Stimulated activated CD8-positive, alpha-beta memory T cell treated with anti-CD3 and anti-CD28 coated beads, Interleukin-4, amount 100 ng/mL, for 24 hours (primary cell): ENCODE results near the gene PEAR1.

Experiments used
- DNase-seq: peaks from one replicate; pipeline ENCODE4 v3.0.0-alpha.2; 2020; ENCODE audit warnings: low read depth

The PEAR1 gene

DNA sequence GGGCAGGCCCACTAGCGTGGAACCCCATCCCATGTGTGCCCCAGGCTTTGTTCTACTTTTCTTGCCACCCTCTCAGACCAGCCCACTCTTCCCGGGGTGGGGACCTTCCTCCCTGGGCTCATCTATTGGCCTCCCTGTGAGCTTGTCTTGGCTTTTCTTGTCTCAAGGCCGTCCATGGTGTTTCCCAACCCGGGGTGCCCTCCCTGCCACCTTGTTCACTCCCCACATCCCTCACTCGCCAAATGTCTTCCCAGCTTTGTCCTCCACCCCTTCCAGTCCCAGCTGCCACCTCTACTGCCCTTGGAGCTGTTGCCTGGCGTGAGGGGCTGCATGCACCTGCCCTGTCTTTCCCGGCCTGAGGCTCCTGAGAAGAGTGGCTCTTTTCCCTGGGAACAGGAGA is 45.3 kb downstream of the PEAR1 start:
- DNase-seq = no peak

- DNase-seq = no peak
Measured at GRCh38 chr1:156939786-156940334, 46.3 kb downstream of the PEAR1 start.

DNA sequence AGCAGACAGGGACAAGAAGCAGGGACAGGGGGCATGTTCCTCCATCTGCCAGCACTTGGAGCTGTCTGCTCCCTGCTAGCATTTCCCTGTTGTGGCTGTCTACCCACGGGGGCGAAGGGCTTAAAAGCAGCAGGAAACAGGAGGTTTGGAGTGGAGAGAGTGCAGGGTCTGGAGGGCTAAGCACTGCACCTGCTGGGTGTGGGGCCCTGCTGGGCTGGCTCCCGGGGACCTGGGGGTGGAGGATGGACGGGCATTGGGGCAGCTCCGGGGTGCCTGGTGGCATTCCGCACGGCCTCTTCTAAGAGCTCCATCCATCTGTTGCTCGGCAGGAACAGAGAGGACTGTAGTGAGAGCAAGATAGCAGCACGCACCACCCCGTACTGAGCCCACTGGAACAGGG is 48.2 kb downstream of the PEAR1 start:
- DNase-seq = no peak

DNA sequence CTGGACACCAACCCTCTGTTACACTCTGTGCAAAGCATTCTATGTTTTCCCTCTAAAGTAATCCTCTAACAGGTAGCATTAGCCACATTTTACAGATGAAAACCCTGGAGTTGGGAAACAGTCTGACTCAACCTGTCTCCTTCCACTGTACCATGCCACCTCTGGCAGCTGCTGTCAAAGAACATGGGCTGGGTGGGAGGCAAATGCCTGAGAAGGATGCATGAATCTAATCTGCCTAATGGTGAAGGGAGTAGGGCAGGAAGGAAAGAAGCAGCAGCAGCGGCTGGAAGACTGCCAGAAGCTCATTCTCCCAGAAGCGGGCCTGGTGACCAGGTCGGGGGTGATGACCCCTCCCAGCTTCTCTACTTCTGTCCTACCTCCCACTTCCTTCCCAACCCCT is 48.7 kb downstream of the PEAR1 start:
- DNase-seq = no peak

- no peak for DNase-seq
Measured at GRCh38 chr1:156942576-156942975, 49.1 kb downstream of the PEAR1 start.

- DNase-seq = no peak
Measured at GRCh38 chr1:156943756-156944155, 50.2 kb downstream of the PEAR1 start.

- no peak for DNase-seq
Measured at GRCh38 chr1:156944268-156944667, 50.8 kb downstream of the PEAR1 start.

- DNase-seq = no peak
Measured at GRCh38 chr1:156944848-156945247, 51.3 kb downstream of the PEAR1 start.

- DNase-seq = no peak
Measured at GRCh38 chr1:156945881-156946661, 52.6 kb downstream of the PEAR1 start.

GRCh38 chr1:156947127-156947526 is 53.6 kb downstream of the PEAR1 start:
- DNase-seq = no peak

GRCh38 chr1:156947818-156948525 is 54.5 kb downstream of the PEAR1 start:
- DNase-seq = no peak

- DNase-seq = no peak
Measured at GRCh38 chr1:156948708-156949107, 55.2 kb downstream of the PEAR1 start.

- no peak for DNase-seq
Measured at GRCh38 chr1:156949127-156949526, 55.6 kb downstream of the PEAR1 start.

DNA sequence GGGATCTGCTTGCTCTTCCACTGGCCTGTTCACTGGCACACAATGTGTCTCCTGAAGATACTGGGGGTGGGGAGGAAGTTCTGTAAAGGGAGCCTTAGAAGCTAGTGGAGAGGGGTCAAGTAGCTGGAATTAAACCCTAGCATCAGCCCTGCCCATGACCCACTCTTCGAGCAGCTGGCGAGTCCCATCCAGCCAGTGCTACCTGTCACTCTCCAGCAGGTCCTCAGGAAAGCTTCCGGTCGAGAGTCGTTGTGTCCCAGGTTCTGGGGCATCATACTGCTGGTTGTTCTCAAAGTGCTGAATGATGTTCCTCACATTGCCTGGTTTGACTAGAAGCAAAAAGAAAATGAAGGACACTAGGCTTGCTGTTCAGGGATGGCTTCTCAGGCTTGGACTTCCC is 57.9 kb downstream of the PEAR1 start:
- no peak for DNase-seq

GRCh38 chr1:156953571-156953970 is 60.1 kb downstream of the PEAR1 start:
- DNase-seq = no peak

DNA sequence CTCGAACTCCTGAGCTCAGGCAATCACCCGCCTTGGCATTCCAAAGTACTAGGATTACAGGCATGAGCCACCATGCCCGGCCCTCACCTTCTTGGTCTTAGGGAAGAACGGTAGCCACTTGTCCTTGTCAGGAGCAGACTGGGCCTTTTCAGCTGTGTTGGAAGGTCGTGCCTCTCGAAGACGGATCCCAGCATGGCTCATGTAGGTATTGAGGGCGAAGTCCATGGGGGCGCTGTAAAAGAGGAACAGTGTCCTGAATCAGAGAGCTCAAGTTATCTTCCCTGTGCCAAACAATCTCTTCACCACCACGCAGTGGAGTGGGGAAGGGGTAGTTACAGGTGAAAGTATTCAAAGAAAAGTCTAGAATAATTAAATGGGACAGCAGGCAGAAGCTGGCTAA is 62.8 kb downstream of the PEAR1 start:
- DNase-seq = no peak

DNA sequence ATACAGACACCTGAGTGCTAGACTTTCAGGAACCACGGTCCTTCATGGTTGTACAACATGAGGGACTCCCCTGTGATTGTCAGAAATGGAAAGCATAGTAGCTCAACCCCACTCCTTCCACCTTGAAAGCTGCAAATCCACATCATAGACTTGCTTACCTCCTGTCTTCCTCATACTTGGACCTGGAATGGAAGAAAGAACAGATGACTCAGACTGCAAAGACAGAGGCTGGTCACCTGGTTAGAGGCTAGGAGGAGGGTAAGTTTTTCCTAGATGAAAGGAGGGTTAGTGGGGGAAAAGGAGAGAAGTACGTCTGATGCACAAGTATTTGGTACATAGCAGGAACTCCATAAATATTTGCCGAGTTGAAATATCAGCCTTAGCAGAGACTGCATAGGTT is 64.1 kb downstream of the PEAR1 start:
- DNase-seq = no peak

GRCh38 chr1:156958247-156958714 is 64.8 kb downstream of the PEAR1 start:
- no peak for DNase-seq

- no peak for DNase-seq
Measured at GRCh38 chr1:156959414-156959813, 65.9 kb downstream of the PEAR1 start.

DNA sequence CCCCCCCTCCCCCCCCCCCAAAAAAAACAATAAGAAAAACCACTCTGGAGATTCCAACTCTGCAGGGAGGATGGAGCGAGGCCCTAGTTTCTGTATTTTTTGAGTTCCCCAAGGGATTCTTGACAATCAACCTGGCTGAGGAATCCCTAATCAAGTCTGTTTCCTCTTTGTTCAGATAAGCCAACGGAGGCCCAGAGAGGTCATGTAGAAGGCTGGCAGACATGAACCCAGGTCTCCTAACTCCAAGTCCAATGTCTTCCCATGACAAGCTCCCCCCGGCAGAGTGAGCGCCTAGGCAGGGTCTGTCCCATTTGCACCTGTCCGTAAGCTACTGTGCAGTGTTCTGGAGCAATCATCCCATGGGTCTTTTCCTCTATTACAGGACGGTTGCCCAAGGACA is 66.4 kb downstream of the PEAR1 start:
- no peak for DNase-seq

DNA sequence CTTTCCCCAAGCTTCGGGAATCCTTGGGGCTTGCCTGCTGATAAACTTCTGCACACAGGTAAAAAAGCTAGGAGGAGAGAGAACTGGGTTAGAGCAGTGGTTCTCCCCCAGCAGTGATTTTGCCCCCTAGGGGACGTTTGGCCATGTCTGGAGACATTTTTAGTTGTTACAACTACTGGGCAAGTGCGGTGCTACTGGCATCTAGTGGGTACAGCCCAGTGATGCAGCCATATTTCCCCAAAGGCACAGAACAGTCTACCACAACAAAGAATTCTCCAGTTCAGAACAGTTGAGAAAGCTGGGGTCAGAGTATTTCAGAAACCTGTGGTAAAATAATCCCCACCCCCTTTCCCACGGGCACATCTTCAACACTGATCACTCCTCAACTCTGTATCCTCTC is 68.2 kb downstream of the PEAR1 start:
- no peak for DNase-seq

- DNase-seq = no peak
Measured at GRCh38 chr1:156963621-156964020, 70.1 kb downstream of the PEAR1 start.

DNA sequence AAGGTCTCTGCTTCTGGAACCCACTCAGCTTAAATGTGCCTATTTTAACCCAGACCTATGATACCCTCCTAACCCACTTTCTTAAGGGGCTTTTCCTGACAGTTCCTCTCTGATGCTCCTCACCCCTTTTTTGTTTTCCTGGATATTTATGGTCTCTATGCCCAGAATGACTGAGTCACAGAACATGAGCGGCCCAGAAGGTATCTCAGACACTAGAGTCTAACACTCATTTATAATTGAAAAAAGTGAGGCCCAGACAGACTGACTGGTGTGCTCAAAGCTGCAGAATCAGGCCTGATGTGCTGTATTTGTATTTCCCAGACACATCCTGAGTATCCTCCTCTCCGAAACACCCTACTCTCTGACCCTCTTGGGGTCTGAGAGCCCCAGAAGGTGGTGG is 70.9 kb downstream of the PEAR1 start:
- DNase-seq = no peak
